GM12872 (cell line): ENCODE measurements around the gene MAPK8IP2.
A peak's percentile ranks its signal among the peaks of the same experiment; 100 is the strongest.

Experiments used
- TF ChIP-seq, protein P1 (sequence below): IDR thresholded peaks from 3 replicates; pipeline ENCODE4 v1.5.1; 2011; ENCODE audit warnings: low read depth, mild to moderate bottlenecking, low read length, moderate library complexity; ENCODE audit not compliant: insufficient read depth

Gene MAPK8IP2

DNA sequence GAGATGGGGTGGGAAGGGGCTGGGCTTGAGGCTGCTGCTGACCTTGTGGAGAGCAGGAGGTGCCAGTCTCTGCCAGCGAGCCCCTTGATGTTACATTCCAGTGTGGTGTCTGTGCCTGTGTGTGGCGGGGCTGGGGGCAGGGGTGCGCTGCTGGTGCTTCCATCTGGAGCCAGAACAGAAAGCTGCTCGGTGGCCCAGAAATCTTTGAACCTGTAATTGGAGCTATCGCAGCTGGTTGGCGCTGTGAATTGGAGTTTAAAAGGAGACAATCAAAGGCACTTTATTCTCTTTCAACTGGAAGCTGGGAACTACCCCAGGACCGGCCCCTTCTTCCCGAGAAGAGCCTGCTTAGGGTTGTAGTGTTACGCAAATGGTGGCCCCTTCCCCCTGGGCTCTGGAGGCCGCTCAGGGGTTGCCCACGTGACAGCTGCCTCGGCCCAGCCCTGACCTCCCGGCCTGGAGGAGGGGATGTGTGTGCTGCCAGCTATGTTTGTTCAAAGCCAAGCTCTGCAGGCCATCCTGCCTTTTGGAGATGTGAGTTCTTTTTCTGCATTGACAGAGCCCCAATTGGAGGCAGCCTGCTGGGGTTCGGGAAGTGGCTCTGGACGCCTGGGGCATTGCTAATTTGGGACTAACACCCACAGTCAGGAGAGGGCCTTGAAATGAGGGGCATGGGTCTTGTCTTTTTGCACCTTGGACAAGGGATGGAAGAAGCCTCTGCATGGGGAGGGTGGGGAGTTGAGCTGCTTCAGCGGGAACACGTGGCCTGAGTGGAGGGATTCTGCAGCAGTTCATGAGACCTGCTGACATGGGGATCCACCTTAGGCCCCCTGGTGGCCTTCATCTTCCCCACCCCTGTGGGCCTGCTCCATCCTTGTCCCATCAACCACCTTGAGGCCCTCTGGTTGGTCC, 41.4 kb downstream of the MAPK8IP2 start:
- TF ChIP-seq, protein P1, sequence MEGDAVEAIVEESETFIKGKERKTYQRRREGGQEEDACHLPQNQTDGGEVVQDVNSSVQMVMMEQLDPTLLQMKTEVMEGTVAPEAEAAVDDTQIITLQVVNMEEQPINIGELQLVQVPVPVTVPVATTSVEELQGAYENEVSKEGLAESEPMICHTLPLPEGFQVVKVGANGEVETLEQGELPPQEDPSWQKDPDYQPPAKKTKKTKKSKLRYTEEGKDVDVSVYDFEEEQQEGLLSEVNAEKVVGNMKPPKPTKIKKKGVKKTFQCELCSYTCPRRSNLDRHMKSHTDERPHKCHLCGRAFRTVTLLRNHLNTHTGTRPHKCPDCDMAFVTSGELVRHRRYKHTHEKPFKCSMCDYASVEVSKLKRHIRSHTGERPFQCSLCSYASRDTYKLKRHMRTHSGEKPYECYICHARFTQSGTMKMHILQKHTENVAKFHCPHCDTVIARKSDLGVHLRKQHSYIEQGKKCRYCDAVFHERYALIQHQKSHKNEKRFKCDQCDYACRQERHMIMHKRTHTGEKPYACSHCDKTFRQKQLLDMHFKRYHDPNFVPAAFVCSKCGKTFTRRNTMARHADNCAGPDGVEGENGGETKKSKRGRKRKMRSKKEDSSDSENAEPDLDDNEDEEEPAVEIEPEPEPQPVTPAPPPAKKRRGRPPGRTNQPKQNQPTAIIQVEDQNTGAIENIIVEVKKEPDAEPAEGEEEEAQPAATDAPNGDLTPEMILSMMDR: peak; percentile 37; the same call in 1 of the 3 replicates

- TF ChIP-seq, protein P1: no peak
Observed at GRCh38 chr22:50653256-50653655, 52.7 kb downstream of the MAPK8IP2 start.

DNA sequence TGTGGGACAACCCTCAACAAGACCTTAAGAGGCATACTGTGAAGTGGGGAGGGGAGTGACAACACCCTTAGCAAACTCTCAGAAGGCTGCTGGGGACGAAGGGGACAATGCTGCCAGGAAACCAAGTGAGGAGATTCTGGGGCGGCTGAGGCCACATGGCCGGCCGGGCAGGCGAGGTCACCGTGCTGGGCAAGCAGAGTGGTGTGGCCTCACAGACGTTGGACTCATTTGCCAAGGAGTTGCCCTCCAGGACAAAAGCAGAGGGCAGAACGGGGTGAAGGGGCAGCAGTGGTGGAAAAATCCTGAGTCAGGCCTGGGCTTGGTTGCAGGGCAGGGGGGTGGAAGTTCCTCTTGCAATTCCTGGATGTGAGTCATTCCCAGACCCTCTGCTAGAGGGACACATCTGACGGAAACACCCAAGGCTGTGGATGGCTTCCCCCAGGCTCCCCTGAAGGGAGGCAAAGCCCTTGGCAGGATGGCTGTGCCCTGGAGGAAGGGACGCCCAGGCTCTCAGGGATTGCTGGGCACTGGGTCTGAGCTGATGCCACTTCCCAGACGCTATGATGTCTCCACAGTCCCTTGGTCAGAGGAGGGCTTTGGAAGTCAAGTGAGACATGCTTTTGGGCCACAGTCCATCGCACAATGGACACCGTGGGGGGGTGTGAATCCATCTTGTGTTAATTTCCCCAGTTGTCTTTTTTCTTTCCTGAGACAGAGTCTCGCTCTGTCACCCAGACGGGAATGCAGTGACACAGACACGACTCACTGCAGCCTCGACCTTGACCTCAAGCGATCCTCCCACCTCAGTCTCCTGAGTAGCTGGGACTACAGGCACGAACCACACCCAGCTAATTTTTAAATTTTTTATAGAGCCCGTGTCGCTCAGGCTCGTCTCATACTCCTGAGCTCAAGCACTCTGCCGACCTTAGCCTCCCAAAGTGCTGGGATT, 55.8 kb downstream of the MAPK8IP2 start:
- TF ChIP-seq, protein P1: no peak

- TF ChIP-seq, protein P1: no peak
Observed at GRCh38 chr22:50657925-50658324, 57.3 kb downstream of the MAPK8IP2 start.

DNA sequence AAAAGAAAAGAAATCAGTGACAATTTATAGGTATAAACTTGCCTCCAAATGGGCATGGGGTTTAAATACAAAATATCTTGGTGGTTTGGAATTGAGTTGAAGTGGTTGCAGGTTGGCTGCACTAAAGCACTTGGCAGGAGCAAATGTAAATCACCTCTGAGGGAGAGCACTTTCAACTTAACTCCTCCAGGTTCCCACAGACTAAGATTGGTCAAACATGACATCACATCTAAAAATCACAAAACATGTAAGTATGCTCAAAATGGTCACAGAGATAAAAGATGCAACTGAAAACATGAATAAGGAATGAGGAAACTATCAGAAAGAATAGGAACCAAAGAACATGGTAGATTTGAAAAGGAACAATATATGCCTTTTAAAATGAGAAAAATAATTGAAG, 59.7 kb downstream of the MAPK8IP2 start:
- TF ChIP-seq, protein P1: no peak
